ENCODE data around the gene IL19. TPM values are rescaled to one million over a fixed set of nuclear protein-coding genes. Genes with fewer than 3 reads are reported as not detected.

The IL19 gene
- total and polyA plus RNA-seq, 4 donors: not detected

- Histone ChIP-seq H3K27me3 (ENCODE audit: control insufficient read depth, insufficient read depth, low read length) (no peaks in the 10 kb centered on the region), H3K4me3 (ENCODE audit: low read depth, low read length) (no peak overlapping the region), H3K36me3 (ENCODE audit: control insufficient read depth, insufficient read depth, low read length) (no peaks in the 10 kb centered on the region), H3K4me1 (ENCODE audit: control insufficient read depth, insufficient read depth, low read length) (no peaks in the 10 kb centered on the region), H3K9me3 (ENCODE audit: control insufficient read depth, insufficient read depth, low read length) (no peaks in the 10 kb centered on the region), H3K27ac (ENCODE audit: low read depth, low read length) (no peak overlapping the region)
- no peak for DNase-seq (ENCODE audit: low read depth in 4 of 6, low spot score in 6 of 6)
- WGBS (ENCODE audit: insufficient coverage): 92% methylated on average over 2 of the region's 4 CpGs
These were observed 14.7 kb downstream of the IL19 start for GRCh38 chr1:206785182-206785765.

GRCh38 chr1:206786212-206786886, 15.8 kb downstream of the IL19 start:
- Histone ChIP-seq H3K4me3 (ENCODE audit: low read depth, low read length) (no peak overlapping the region), H3K4me1 (ENCODE audit: control insufficient read depth, insufficient read depth, low read length) (no peaks in the 10 kb centered on the region), H3K27me3 (ENCODE audit: control insufficient read depth, insufficient read depth, low read length) (no peaks in the 10 kb centered on the region), H3K36me3 (ENCODE audit: control insufficient read depth, insufficient read depth, low read length) (no peaks in the 10 kb centered on the region), H3K9me3 (ENCODE audit: control insufficient read depth, insufficient read depth, low read length) (no peaks in the 10 kb centered on the region), H3K27ac (ENCODE audit: low read depth, low read length) (no peak overlapping the region)
- WGBS (ENCODE audit: insufficient coverage): 70% methylated on average over 2 of the region's 5 CpGs
- DNase-seq (ENCODE audit: low read depth in 4 of 6, low spot score in 6 of 6): no peak

GRCh38 chr1:206787891-206788290, 17.3 kb downstream of the IL19 start:
- DNase-seq (ENCODE audit: low read depth in 4 of 6, low spot score in 6 of 6): no peak
- no peaks in the 10 kb centered on the region for H3K36me3 ChIP-seq (ENCODE audit: control insufficient read depth, insufficient read depth, low read length)
- no peaks in the 10 kb centered on the region for H3K4me1 ChIP-seq (ENCODE audit: control insufficient read depth, insufficient read depth, low read length)
- no peak overlapping the region for H3K4me3 ChIP-seq (ENCODE audit: low read depth, low read length)
- WGBS (ENCODE audit: insufficient coverage): 92% methylated on average over 2 of the region's 5 CpGs
- no peaks in the 10 kb centered on the region for H3K27me3 ChIP-seq (ENCODE audit: control insufficient read depth, insufficient read depth, low read length)
- no peak overlapping the region for H3K27ac ChIP-seq (ENCODE audit: low read depth, low read length)
- no peaks in the 10 kb centered on the region for H3K9me3 ChIP-seq (ENCODE audit: control insufficient read depth, insufficient read depth, low read length)

- H3K36me3 ChIP-seq (ENCODE audit: control insufficient read depth, insufficient read depth, low read length): no peaks in the 10 kb centered on the region
These were observed 18.0 kb downstream of the IL19 start for GRCh38 chr1:206788487-206789050.

GRCh38 chr1:206790502-206791250, 20.1 kb downstream of the IL19 start:
- WGBS (ENCODE audit: insufficient coverage): 92% methylated on average over 4 of the region's 11 CpGs
- Histone ChIP-seq H3K4me3 (ENCODE audit: low read depth, low read length) (no peak overlapping the region), H3K36me3 (ENCODE audit: control insufficient read depth, insufficient read depth, low read length) (no peaks in the 10 kb centered on the region), H3K27me3 (ENCODE audit: control insufficient read depth, insufficient read depth, low read length) (no peaks in the 10 kb centered on the region), H3K27ac (ENCODE audit: low read depth, low read length) (no peak overlapping the region), H3K9me3 (ENCODE audit: control insufficient read depth, insufficient read depth, low read length) (no peaks in the 10 kb centered on the region), H3K4me1 (ENCODE audit: control insufficient read depth, insufficient read depth, low read length) (no peaks in the 10 kb centered on the region)
- no peak for DNase-seq (ENCODE audit: low read depth in 4 of 6, low spot score in 6 of 6)

More at GRCh38 chr1:206788487-206789050, 18.0 kb downstream of the IL19 start:
- H3K9me3 ChIP-seq (ENCODE audit: control insufficient read depth, insufficient read depth, low read length): no peaks in the 10 kb centered on the region
- no peak for DNase-seq (ENCODE audit: low read depth in 4 of 6, low spot score in 6 of 6)
- no peaks in the 10 kb centered on the region for H3K4me1 ChIP-seq (ENCODE audit: control insufficient read depth, insufficient read depth, low read length)
- no peak overlapping the region for H3K4me3 ChIP-seq (ENCODE audit: low read depth, low read length)
- H3K27me3 ChIP-seq (ENCODE audit: control insufficient read depth, insufficient read depth, low read length): no peaks in the 10 kb centered on the region
- no CpG with 5 or more reads among the region's 3 CpGs for WGBS (ENCODE audit: insufficient coverage)
- no peak overlapping the region for H3K27ac ChIP-seq (ENCODE audit: low read depth, low read length)

GRCh38 chr1:206792939-206793607, 22.5 kb downstream of the IL19 start:
- H3K4me1 ChIP-seq (ENCODE audit: control insufficient read depth, insufficient read depth, low read length): no peaks in the 10 kb centered on the region
- H3K27me3 ChIP-seq (ENCODE audit: control insufficient read depth, insufficient read depth, low read length): no peaks in the 10 kb centered on the region
- H3K36me3 ChIP-seq (ENCODE audit: control insufficient read depth, insufficient read depth, low read length): no peaks in the 10 kb centered on the region
- H3K4me3 ChIP-seq (ENCODE audit: low read depth, low read length): no peak overlapping the region
- H3K9me3 ChIP-seq (ENCODE audit: control insufficient read depth, insufficient read depth, low read length): no peaks in the 10 kb centered on the region
- no peak for DNase-seq (ENCODE audit: low read depth in 4 of 6, low spot score in 6 of 6)
- H3K27ac ChIP-seq (ENCODE audit: low read depth, low read length): no peak overlapping the region
- 82% methylated on average over 15 of the region's 16 CpGs for WGBS (ENCODE audit: insufficient coverage)

- H3K4me3 ChIP-seq (ENCODE audit: low read depth, low read length): no peak overlapping the region
- H3K27ac ChIP-seq (ENCODE audit: low read depth, low read length): no peak overlapping the region
- no peaks in the 10 kb centered on the region for H3K9me3 ChIP-seq (ENCODE audit: control insufficient read depth, insufficient read depth, low read length)
- 82% methylated on average over 5 of the region's 7 CpGs for WGBS (ENCODE audit: insufficient coverage)
- no peaks in the 10 kb centered on the region for H3K27me3 ChIP-seq (ENCODE audit: control insufficient read depth, insufficient read depth, low read length)
- no peaks in the 10 kb centered on the region for H3K4me1 ChIP-seq (ENCODE audit: control insufficient read depth, insufficient read depth, low read length)
- no peaks in the 10 kb centered on the region for H3K36me3 ChIP-seq (ENCODE audit: control insufficient read depth, insufficient read depth, low read length)
- no peak for DNase-seq (ENCODE audit: low read depth in 4 of 6, low spot score in 6 of 6)
These were observed 23.0 kb downstream of the IL19 start for GRCh38 chr1:206793620-206794019.

GRCh38 chr1:206794294-206794908, 23.8 kb downstream of the IL19 start:
- Histone ChIP-seq H3K36me3 (ENCODE audit: control insufficient read depth, insufficient read depth, low read length) (no peaks in the 10 kb centered on the region), H3K27ac (ENCODE audit: low read depth, low read length) (no peak overlapping the region), H3K27me3 (ENCODE audit: control insufficient read depth, insufficient read depth, low read length) (no peaks in the 10 kb centered on the region), H3K4me3 (ENCODE audit: low read depth, low read length) (no peak overlapping the region), H3K4me1 (ENCODE audit: control insufficient read depth, insufficient read depth, low read length) (no peaks in the 10 kb centered on the region), H3K9me3 (ENCODE audit: control insufficient read depth, insufficient read depth, low read length) (no peaks in the 10 kb centered on the region)
- DNase-seq (ENCODE audit: low read depth in 4 of 6, low spot score in 6 of 6): no peak
- 90% methylated on average over 5 of the region's 11 CpGs for WGBS (ENCODE audit: insufficient coverage)

- Histone ChIP-seq H3K4me3 (ENCODE audit: low read depth, low read length) (no peak overlapping the region), H3K27ac (ENCODE audit: low read depth, low read length) (no peak overlapping the region), H3K9me3 (ENCODE audit: control insufficient read depth, insufficient read depth, low read length) (no peaks in the 10 kb centered on the region), H3K4me1 (ENCODE audit: control insufficient read depth, insufficient read depth, low read length) (no peaks in the 10 kb centered on the region), H3K27me3 (ENCODE audit: control insufficient read depth, insufficient read depth, low read length) (no peaks in the 10 kb centered on the region), H3K36me3 (ENCODE audit: control insufficient read depth, insufficient read depth, low read length) (no peaks in the 10 kb centered on the region)
- 67% methylated on average over 2 of the region's 3 CpGs for WGBS (ENCODE audit: insufficient coverage)
- DNase-seq (ENCODE audit: low read depth in 4 of 6, low spot score in 6 of 6): no peak
These were observed 25.5 kb downstream of the IL19 start for GRCh38 chr1:206796116-206796515.
